Urinary bladder (tissue), 2 donors: Measurements from ENCODE around the gene ENGASE. TPM values are rescaled to one million over a fixed set of nuclear protein-coding genes. Genes with fewer than 3 reads are reported as not detected.

Experiments
- polyA plus RNA-seq: library from polyadenylated mRNA; stranded (reverse); fragments of 200-250 nt; gene quantifications from one replicate; pipeline ENCODE4 v1.2.3, GENCODE V29; 2013
- total RNA-seq: library from RNA; depleted of rRNA; stranded (reverse); fragments of >200 nt; gene quantifications from one replicate; pipeline ENCODE4 v1.2.3, GENCODE V29; 2014
- donor health status: healthy.

Gene ENGASE
- total and polyA plus RNA-seq, 2 donors = 17.2 to 27.4 TPM

Other genes starting within 250 kb of the ENGASE start
- 27.3 TPM for gene USP36, start 234.0 kb upstream of the ENGASE start, total RNA-seq
- 28.0 TPM for gene USP36, start 234.0 kb upstream of the ENGASE start, polyA plus RNA-seq
- gene CEP295NL, start 171.6 kb upstream of the ENGASE start, total RNA-seq = 4.8 TPM
- 0.28 TPM for gene CEP295NL, start 171.6 kb upstream of the ENGASE start, polyA plus RNA-seq
- gene TIMP2, start 149.4 kb upstream of the ENGASE start, total RNA-seq = 116 TPM
- 395 TPM for gene TIMP2, start 149.4 kb upstream of the ENGASE start, polyA plus RNA-seq
- gene LGALS3BP, start 94.9 kb upstream of the ENGASE start, total RNA-seq = 103 TPM
- 219 TPM for gene LGALS3BP, start 94.9 kb upstream of the ENGASE start, polyA plus RNA-seq
- gene CANT1, start 65.1 kb upstream of the ENGASE start, total RNA-seq = 20.9 TPM
- gene CANT1, start 65.1 kb upstream of the ENGASE start, polyA plus RNA-seq = 32.1 TPM
- gene C1QTNF1, start 50.7 kb upstream of the ENGASE start, total RNA-seq = 5.2 TPM
- 85.0 TPM for gene C1QTNF1, start 50.7 kb upstream of the ENGASE start, polyA plus RNA-seq